Spinal cord (tissue), 10 donors: ENCODE results near the gene MYRIP. TPM values are rescaled to one million over a fixed set of nuclear protein-coding genes. Genes with fewer than 3 reads are reported as not detected.

Experiments used
- DNase-seq, 6 donors: peaks; one replicate each; pipeline versions ENCODE4 v3.0.0 to v3.0.0-alpha.2; 2013 to 2015; ENCODE audit warnings: low spot score in 6 of 6, low read depth in 4 of 6
- H3K27ac ChIP-seq: one replicate; pipeline ENCODE4 v1.5.1; 2013; ENCODE audit warnings: low read depth, low read length, control low read depth
- H3K27me3 ChIP-seq: one replicate; pipeline ENCODE4 v1.6.1; 2013; ENCODE audit warnings: low read length; ENCODE audit not compliant: control insufficient read depth, insufficient read depth
- H3K36me3 ChIP-seq: one replicate; pipeline ENCODE4 v1.6.1; 2013; ENCODE audit warnings: low read length; ENCODE audit not compliant: control insufficient read depth, insufficient read depth
- H3K4me1 ChIP-seq: one replicate; pipeline ENCODE4 v1.6.1; 2013; ENCODE audit warnings: low read length; ENCODE audit not compliant: control insufficient read depth, insufficient read depth
- H3K4me3 ChIP-seq: one replicate; pipeline ENCODE4 v1.5.1; 2013; ENCODE audit warnings: low read depth, low read length, control low read depth
- H3K9me3 ChIP-seq: one replicate; pipeline ENCODE4 v1.6.1; 2013; ENCODE audit warnings: low read length; ENCODE audit not compliant: control insufficient read depth, insufficient read depth
- WGBS: methylation state at CpG from one replicate; pipeline ENCODE4 v1.1.5; 2013; ENCODE audit warnings: missing lambda C conversion rate; ENCODE audit not compliant: insufficient coverage; 5-methylcytosine and 5-hydroxymethylcytosine counted together
- polyA plus RNA-seq, 2 donors: library from polyadenylated mRNA; unstranded; fragments of 120-200 nt; gene quantifications; one replicate each; pipeline ENCODE4 v1.2.1, GENCODE V29; 2013; ENCODE audit not compliant: insufficient read length in 2 of 2
- total RNA-seq, 2 donors: library from RNA; depleted of rRNA in 1 of 2; stranded (reverse); fragments of 120-200 nt in 1 of 2; fragments of >200 nt in 1 of 2; gene quantifications; one replicate each; pipeline versions ENCODE4 v1.2.3 to v1.2.4, GENCODE V29; 2013 to 2014
- donor health status: healthy.

The MYRIP gene
- total and polyA plus RNA-seq, 4 donors = 12.5 to 18.5 (median 15.0) TPM

GRCh38 chr3:40249168-40249567, 439.8 kb downstream of the MYRIP start:
- 100% methylated on average over 2 of the region's 3 CpGs for WGBS

GRCh38 chr3:40254491-40254890, 445.1 kb downstream of the MYRIP start:
- H3K4me1 ChIP-seq = no peaks in the 10 kb centered on the region
- H3K27me3 ChIP-seq = no peaks in the 10 kb centered on the region
- WGBS = 60% methylated on average over 1 of the region's 2 CpGs
- H3K36me3 ChIP-seq = peaks cover 3% of the 10 kb centered on the region
- H3K4me3 ChIP-seq = no peak overlapping the region
- DNase-seq = no peak
- no peak overlapping the region for H3K27ac ChIP-seq
- no peaks in the 10 kb centered on the region for H3K9me3 ChIP-seq

More at GRCh38 chr3:40249168-40249567, 439.8 kb downstream of the MYRIP start:
- H3K4me3 ChIP-seq = no peak overlapping the region
- no peaks in the 10 kb centered on the region for H3K27me3 ChIP-seq
- no peaks in the 10 kb centered on the region for H3K4me1 ChIP-seq
- H3K27ac ChIP-seq = no peak overlapping the region
- peaks cover 5% of the 10 kb centered on the region for H3K36me3 ChIP-seq
- H3K9me3 ChIP-seq = no peaks in the 10 kb centered on the region
- no peak for DNase-seq

GRCh38 chr3:40254891-40255290, 445.5 kb downstream of the MYRIP start:
- Histone ChIP-seq H3K9me3 (no peaks in the 10 kb centered on the region), H3K4me1 (no peaks in the 10 kb centered on the region), H3K27ac (no peak overlapping the region), H3K36me3 (no peaks in the 10 kb centered on the region), H3K4me3 (no peak overlapping the region), H3K27me3 (no peaks in the 10 kb centered on the region)
- peak in 1 of 6 donors; percentile 35 for DNase-seq
- no CpG with 5 or more reads among the region's 2 CpGs for whole genome bisulfite sequencing

GRCh38 chr3:40255532-40255931, 446.1 kb downstream of the MYRIP start:
- Histone ChIP-seq H3K4me1 (no peaks in the 10 kb centered on the region), H3K4me3 (no peak overlapping the region), H3K9me3 (no peaks in the 10 kb centered on the region), H3K27me3 (no peaks in the 10 kb centered on the region), H3K27ac (no peak overlapping the region), H3K36me3 (no peaks in the 10 kb centered on the region)
- no CpG with 5 or more reads among the region's 1 CpG for WGBS
- no peak for DNase-seq

- Histone ChIP-seq H3K4me3 (no peak overlapping the region), H3K4me1 (no peaks in the 10 kb centered on the region), H3K27me3 (no peaks in the 10 kb centered on the region), H3K9me3 (no peaks in the 10 kb centered on the region), H3K27ac (no peak overlapping the region), H3K36me3 (no peaks in the 10 kb centered on the region)
- DNase-seq = no peak
- WGBS = 93% methylated on average over 6 of the region's 7 CpGs
Measured at GRCh38 chr3:40258064-40258463, 448.7 kb downstream of the MYRIP start.

GRCh38 chr3:40258555-40258954, 449.1 kb downstream of the MYRIP start:
- Histone ChIP-seq H3K36me3 (no peaks in the 10 kb centered on the region), H3K27ac (no peak overlapping the region), H3K9me3 (no peaks in the 10 kb centered on the region), H3K4me3 (no peak overlapping the region), H3K27me3 (no peaks in the 10 kb centered on the region), H3K4me1 (no peaks in the 10 kb centered on the region)
- no peak for DNase-seq
- 100% methylated on average over 1 of the region's 1 CpG for WGBS

GRCh38 chr3:40262331-40262730, 452.9 kb downstream of the MYRIP start:
- no peaks in the 10 kb centered on the region for H3K4me1 ChIP-seq
- DNase-seq = peak in 3 of 6 donors; percentile 15 to 78 (median 39)
- no peaks in the 10 kb centered on the region for H3K9me3 ChIP-seq
- no peak overlapping the region for H3K4me3 ChIP-seq
- no peaks in the 10 kb centered on the region for H3K36me3 ChIP-seq
- no peak overlapping the region for H3K27ac ChIP-seq
- no peaks in the 10 kb centered on the region for H3K27me3 ChIP-seq

- no CpG with 5 or more reads among the region's 1 CpG for WGBS
- no peaks in the 10 kb centered on the region for H3K9me3 ChIP-seq
- H3K4me1 ChIP-seq = peaks cover 4% of the 10 kb centered on the region
- H3K27me3 ChIP-seq = no peaks in the 10 kb centered on the region
- no peaks in the 10 kb centered on the region for H3K36me3 ChIP-seq
- H3K4me3 ChIP-seq = no peak overlapping the region
- H3K27ac ChIP-seq = no peak overlapping the region
- no peak for DNase-seq
Measured at GRCh38 chr3:40264451-40264850, 455.0 kb downstream of the MYRIP start.

GRCh38 chr3:40265181-40265580, 455.8 kb downstream of the MYRIP start:
- H3K9me3 ChIP-seq = no peaks in the 10 kb centered on the region
- peaks cover 4% of the 10 kb centered on the region for H3K4me1 ChIP-seq
- no peaks in the 10 kb centered on the region for H3K36me3 ChIP-seq
- H3K27ac ChIP-seq = no peak overlapping the region
- H3K4me3 ChIP-seq = no peak overlapping the region
- no peaks in the 10 kb centered on the region for H3K27me3 ChIP-seq
- DNase-seq = peak in 2 of 6 donors; percentile 20 to 26

GRCh38 chr3:40267937-40268724, 458.7 kb downstream of the MYRIP start:
- peak in 3 of 6 donors; percentile 2 to 53 (median 23) for DNase-seq
- 9% methylated on average over 3 of the region's 4 CpGs for WGBS
- no peaks in the 10 kb centered on the region for H3K9me3 ChIP-seq
- H3K4me1 ChIP-seq = peaks cover 4% of the 10 kb centered on the region
- H3K27me3 ChIP-seq = no peaks in the 10 kb centered on the region
- no peak overlapping the region for H3K4me3 ChIP-seq
- H3K36me3 ChIP-seq = no peaks in the 10 kb centered on the region
- H3K27ac ChIP-seq = peak overlapping the region; percentile 36
